HG02642 (cell line): Measurements from ENCODE around the gene ZNF385B.

Experiments used
- ATAC-seq: cut with Tn5 transposase; IDR thresholded peaks from one replicate; pipeline ENCODE4 v1.9.1; 2021; ENCODE audit warnings: mild to moderate bottlenecking; ENCODE audit not compliant: unreplicated experiment, poor library complexity

ZNF385B gene

GRCh38 chr2:179561702-179562101 lies 299.7 kb downstream of the ZNF385B start:
- no peak for ATAC-seq

- no peak for ATAC-seq
These were observed 301.1 kb downstream of the ZNF385B start for GRCh38 chr2:179560257-179560735.

DNA sequence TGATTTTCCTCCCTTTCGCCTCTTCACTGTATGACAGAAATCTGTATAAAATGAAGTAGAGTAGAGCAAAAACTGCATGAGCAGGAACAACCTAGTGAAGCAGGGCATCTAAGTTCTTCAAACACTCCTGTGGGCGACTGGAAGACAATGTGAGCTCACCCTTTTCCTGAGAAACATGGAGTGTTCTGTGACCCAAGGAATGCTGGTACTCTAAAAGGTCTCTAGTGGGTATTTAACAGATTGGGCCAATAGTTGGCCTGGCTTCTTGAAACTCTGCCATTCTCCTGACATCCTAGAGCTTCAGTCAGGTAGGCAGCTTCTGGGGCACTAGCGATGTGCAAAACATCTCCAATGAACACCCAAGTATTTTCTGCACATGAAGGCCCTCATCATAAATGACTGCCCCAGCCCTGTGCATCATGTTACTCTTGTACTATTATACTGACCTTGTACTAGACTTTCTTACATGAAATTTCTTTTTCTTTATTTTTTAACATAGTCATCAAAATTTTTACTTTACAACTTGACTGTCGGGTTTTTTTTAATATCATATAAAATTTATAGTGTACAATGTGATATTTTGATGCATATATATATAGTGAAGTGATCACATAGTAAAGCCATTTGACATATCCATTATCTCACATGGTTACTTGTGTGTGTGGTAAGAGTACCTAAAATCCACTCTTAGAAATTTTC lies 302.2 kb downstream of the ZNF385B start:
- no peak for ATAC-seq

DNA sequence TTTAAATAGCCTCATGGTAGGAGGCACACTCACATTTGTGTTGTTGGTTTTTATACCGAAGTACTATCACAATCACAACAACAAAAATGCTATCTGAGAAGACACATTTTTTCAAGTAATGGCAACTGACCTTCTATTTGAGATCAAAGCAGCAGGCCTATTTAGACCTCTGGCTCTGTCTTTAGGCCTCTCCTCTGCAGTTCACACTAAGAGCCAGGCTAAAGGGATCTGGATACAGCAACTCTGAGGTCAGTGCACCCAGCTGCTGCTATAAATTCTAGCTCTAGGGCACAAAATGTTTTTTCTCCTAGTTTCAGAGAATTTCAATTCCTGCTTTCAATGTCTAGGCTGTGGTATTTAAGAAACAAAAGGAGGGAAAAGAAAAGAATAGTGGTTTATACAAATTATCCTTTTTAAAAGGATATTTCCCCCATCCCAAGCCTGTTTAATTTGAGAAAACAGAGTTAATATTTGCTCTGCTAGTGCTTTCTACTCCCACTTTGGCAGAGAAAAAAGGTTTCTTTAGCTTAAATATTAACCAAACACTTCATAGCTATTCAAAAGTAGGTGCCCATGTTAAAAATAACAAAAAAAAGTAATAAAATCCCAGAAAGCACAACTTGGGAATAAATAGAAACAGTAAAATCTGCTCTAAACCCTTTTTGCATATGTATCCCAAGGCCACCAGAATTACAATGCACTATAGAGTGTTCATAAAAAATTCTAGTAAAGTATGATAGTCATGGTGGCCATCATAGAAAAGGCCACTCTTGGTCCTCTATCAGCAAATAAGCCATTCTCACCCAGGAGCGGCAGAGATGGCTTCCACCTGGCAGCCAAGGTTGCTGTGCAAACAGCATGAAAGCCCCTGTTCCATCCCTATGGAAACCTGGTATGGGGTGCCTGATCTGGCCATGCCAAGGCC lies 303.1 kb downstream of the ZNF385B start:
- no peak for ATAC-seq

GRCh38 chr2:179556425-179556824 lies 305.0 kb downstream of the ZNF385B start:
- ATAC-seq: no peak

DNA sequence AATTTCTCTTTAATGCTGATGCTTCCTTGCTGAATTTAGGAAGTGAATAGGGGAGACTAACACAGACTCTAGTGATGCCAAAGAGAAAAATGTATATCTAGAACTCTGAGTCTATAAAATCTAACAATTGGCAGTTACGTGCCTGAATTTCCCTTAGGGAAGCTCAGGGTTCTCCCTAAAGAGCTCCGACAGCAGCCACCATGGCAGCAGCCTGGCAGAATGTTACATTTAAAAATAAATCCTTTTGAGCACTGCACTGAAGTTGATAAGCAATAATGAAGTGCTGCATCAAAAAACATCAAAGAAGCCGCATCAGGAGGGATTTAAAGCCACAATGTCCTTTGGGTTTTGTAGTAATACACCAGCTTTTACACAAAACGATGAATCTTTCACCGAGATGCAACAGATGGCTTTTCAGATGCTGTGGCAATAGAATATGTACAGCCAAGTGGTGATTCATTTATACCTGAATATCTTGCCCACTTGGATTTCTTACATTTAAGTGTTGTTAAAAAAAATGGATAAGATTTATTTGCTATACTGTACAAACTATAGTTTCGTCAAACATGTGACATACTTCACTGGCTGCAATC lies 305.6 kb downstream of the ZNF385B start:
- ATAC-seq: no peak

DNA sequence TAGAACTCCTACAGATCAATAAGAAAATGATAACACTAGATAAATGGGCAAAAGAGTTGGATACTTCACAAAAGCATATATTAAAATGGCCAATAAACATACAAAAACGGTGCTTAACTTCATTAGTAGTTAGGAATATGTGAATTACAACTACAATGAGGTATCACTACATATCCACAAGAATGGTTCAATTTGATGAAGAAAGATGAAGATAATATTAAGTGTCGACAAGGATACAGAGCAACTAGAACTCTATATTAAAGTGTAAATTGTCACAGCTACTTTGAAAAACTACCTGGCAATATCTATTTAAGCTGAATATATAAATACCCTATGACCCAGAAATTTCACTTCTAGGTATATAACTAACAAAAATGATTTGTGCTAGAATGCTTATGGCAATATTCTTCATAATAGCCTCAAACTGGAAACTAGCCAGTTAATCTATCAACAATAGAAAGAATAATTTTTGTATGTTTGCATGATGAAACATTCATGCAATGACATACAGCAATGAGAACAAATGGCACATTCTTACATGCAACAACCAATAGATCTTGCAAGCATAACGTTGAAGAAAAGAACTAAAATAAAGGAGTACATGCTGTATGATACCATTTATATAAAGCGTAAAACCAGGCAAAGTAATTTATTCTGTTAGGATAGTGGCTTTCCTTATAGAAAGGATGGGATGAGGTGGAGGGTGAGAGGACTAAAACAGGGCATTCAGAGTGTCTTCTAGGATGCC lies 306.6 kb downstream of the ZNF385B start:
- no peak for ATAC-seq

DNA sequence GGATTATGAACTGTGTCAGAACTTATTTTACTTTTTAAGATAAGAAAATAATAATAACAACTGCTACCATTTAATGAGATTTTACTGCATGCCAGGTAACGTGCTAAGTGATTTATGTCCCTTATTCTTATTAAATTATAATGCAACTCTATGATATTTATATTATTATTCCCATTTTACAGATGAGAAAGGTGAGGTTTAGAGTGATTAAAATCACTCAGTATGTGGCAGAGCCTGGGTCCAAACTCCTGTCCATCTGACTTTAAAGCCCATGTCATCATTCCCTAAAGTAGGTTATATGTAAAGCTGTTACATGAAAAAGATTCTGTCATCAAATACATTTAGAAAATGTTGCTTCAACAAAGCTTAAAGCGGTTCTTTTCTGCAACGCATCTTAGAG lies 308.0 kb downstream of the ZNF385B start:
- no peak for ATAC-seq

DNA sequence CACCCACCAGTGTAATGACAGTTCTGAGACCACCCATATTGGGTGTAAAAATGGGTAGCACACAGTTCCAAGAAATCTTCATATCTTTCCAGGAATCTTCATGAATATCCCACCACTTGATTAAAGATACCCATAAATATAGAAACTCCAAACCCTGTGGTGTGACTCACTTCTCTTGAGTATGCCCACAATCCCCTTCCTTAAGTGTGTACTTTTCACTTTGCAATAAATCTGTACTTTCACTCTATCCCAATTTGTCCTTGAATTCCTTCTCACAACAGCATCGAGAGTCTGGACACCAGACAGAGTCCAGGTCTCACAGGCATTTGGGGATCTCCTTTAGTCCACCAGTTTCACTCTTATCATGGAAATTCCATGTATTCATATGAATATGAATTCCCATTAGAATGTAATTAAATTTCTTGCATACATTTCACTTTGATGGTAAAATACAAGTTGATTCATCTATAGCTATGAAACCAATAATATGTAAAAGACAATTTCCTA lies 309.8 kb downstream of the ZNF385B start:
- no peak for ATAC-seq

DNA sequence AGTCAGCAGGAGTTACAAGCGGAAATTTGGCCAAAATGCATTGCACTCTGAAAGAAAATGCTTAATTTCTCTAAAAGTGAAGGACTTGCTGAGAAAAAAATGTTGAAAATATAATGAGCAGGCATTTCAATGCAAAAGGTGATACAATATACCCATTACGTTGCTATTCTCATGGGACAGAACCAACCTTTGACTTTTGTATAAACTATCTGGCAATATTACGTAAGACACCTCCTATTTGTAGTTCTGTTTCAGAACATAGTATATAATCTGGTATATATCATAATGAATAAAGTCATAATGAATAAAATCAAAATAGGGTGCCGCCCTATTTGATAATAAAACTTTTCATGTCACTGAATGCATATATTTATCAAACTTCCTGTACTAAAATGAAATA lies 310.6 kb downstream of the ZNF385B start:
- ATAC-seq: no peak

- ATAC-seq: no peak
These were observed 311.2 kb downstream of the ZNF385B start for GRCh38 chr2:179550214-179550613.

GRCh38 chr2:179546656-179547055 lies 314.8 kb downstream of the ZNF385B start:
- ATAC-seq: no peak

DNA sequence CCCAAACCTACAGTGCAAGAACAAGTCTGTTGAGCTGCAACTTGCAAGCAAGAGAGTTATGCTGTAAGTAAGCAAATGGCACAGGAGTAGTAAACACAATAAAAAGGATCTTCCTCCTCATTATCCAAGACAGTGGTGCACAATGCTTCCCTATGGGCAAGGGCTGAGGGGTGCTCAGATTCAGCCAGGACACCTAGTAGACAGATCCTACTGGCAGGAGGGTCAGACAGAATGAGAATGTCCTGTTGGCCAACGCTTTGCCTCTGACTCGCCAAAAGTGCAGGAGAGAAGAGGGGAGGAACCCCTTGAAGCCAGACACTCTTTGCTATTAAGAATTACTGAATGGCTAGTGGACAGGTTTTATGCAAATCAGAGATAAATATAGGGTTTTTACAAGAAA lies 316.4 kb downstream of the ZNF385B start:
- no peak for ATAC-seq

DNA sequence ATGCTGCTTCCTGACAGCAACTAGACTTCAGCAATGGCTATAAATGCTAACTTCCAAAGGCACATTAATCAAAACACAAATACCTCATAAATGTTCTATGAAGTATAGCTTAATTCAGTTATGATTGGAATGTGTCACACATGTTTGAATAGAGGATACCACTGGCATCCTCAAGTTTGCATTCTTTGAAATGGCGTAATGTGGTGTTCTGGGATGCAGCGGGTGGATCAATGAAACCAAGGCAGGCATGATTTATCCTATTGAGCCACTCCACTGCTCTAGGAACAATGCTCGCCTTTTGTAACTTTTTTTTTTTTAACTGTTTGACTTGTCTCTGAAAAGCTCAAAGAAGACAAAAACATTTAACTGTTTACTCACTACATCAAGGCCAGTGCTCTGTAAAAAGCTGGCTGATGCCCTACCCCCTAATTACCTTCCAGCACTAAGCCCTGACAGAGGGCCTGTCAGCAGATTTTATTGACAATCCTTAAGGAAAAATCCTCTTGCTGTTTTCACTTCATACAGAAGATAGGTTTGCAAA lies 318.0 kb downstream of the ZNF385B start:
- no peak for ATAC-seq

DNA sequence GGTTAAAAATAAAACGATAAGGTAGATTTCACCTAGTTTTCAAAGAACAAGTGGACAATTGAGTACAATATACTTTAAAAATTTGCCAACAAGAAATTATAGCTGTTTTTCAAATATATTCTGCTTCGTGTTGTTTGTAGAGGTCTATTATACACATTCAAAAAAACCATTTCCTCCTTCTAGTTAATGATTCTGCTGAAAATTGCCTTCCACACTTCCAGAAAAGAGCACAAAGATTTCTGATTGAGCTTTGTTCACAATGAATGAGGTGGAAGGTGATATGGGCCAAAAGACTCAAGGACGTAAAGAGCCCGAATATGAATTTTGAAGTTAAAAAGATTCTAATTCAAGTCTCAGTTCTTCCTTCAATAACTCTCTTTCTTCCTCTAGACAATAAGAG lies 319.8 kb downstream of the ZNF385B start:
- no peak for ATAC-seq

DNA sequence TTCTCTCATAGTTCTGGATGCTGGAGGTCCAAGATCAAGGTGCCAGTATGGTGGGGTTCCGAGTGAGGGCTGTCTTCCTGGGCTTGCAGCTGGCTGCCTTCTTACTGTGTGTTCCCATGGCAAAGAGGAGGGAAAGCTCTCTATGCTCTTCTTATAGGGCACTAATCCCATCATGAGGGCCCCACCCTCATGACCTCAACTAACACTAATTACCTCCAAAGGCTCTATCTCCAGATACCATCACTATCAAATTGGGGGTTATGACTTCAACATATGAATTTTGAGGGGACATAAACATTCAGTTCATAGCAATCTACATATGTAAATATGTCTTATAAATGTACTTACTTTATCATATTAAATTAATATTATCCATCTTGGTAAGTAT lies 322.3 kb downstream of the ZNF385B start:
- no peak for ATAC-seq

DNA sequence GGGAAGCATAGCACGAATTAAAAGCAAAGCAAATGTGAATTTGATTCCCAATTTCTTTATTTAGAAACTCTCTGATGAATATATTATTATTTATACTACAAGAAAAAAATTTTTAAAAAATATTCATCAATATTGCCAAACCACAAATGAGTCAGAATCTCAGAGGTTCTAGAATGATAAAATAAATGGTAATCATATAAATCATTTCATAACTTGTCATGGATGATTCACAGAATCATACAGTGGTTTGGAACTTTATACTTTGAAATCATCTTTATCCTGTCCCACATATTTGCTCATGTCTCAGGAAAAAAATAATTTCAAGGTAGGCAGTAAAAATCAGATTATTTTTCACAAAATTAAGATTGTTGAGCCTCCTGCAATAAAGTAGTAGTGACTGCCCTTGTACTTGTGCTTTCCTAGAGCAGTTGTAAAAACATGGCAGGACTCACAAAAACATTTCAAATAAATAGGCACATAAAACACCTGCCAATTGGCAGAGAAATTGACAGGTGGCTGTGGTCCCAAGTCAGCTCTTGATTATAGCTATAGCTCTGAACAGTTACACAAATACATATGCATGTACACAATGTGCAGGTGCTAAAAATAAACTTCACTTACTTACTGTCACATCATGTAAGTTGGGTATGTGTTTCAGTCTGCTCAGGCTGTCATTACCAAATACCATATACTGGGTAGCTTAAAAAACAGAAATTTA lies 322.8 kb downstream of the ZNF385B start:
- no peak for ATAC-seq

- ATAC-seq: no peak
These were observed 325.2 kb downstream of the ZNF385B start for GRCh38 chr2:179536185-179536584.

DNA sequence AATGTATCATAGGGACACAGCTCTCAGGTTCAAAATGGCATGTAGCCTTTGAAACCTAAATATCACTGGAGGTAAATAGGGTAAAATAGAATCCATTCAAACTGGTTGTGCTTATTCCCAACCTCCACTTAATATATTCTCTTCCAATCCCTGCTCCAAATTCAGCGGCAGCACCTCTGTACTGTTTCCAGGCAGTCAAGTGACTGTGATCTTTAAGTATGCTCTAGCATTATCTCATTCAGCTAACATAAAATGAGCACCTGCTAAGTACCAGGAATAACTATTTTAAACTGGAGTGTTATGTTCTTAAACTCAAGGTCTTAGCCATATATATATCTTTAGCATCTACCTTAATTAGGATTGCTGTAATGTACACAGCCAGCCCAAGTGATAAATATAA lies 327.5 kb downstream of the ZNF385B start:
- ATAC-seq: no peak
